Measurements from ENCODE around the gene FRMD8. TPM values are rescaled to one million over a fixed set of nuclear protein-coding genes. Genes with fewer than 3 reads are reported as not detected.

Gene FRMD8
- total and polyA plus RNA-seq, 9 of the 15 experiments (the other 6 are each of a cell fraction or from before 2014, with no cell fraction given), result 4.5 to 54.5 (median 15.8) TPM

GRCh38 chr11:65429724-65430405 lies 43.4 kb downstream of the FRMD8 start (continued):
- no peak for TF ChIP-seq ELK3 (CRISPR knock-in tag; IDR thresholded peaks at IDR 0.05)
- TF ChIP-seq NR2F6 (CRISPR knock-in tag; IDR thresholded peaks at IDR 0.05), result 0 out of 2 replicates have a peak, but pooled peaks have one; percentile 23
- no peak for TF ChIP-seq PRPF4 (IDR thresholded peaks at IDR 0.05; ENCODE audit: insufficient read depth, low read depth, low read length, poor library complexity, severe bottlenecking)
- TF ChIP-seq ZNF778 (CRISPR knock-in tag; IDR thresholded peaks at IDR 0.05), result no peak
- peak; percentile 17; the same call in 1 of the 2 replicates for TF ChIP-seq PATZ1 (CRISPR knock-in tag; IDR thresholded peaks at IDR 0.05; ENCODE audit: borderline replicate concordance)
- TF ChIP-seq KLF16 (IDR thresholded peaks at IDR 0.05), result no peak
- peak; percentile 70 for TF ChIP-seq TARDBP (IDR thresholded peaks at IDR 0.05)
- TF ChIP-seq E2F8 (IDR thresholded peaks at IDR 0.05; ENCODE audit: low read depth, partially characterized antibody), result peak; percentile 54
- TF ChIP-seq E4F1 (CRISPR knock-in tag; IDR thresholded peaks at IDR 0.05; ENCODE audit: borderline replicate concordance), result no peak

Measured in K562 (cell line).